H9 (cell line): Measurements from ENCODE around the gene RALGDS. TPM values are rescaled to one million over a fixed set of nuclear protein-coding genes. Genes with fewer than 3 reads are reported as not detected.

Experiments used
- DNase-seq: peaks from one replicate; pipeline ENCODE4 v3.0.0-alpha.2; 2017
- H2AFZ ChIP-seq: one replicate; pipeline ENCODE4 v1.6.1; 2013; ENCODE audit warnings: mild to moderate bottlenecking, low read length, control low read depth, moderate library complexity
- H2AK5ac ChIP-seq: 2 replicates; pipeline ENCODE4 v1.6.1; 2013; ENCODE audit warnings: low read length, control low read depth, mixed read lengths; ENCODE audit not compliant: insufficient read length
- H2BK120ac ChIP-seq: one replicate; pipeline ENCODE4 v1.6.1; 2013; ENCODE audit warnings: low read depth, mild to moderate bottlenecking, low read length, control low read depth, inconsistent platforms; ENCODE audit not compliant: poor library complexity, severe bottlenecking
- H2BK12ac ChIP-seq: 2 replicates; pipeline ENCODE4 v1.6.1; 2013; ENCODE audit warnings: low read length, control low read depth, mixed read lengths, low read depth; ENCODE audit not compliant: insufficient read length
- H2BK15ac ChIP-seq: 2 replicates; pipeline ENCODE4 v1.6.1; 2013; ENCODE audit warnings: low read depth, low read length, control low read depth
- H2BK20ac ChIP-seq: one replicate; pipeline ENCODE4 v1.6.1; 2013; ENCODE audit warnings: low read depth, mild to moderate bottlenecking, low read length, control low read depth, inconsistent platforms; ENCODE audit not compliant: poor library complexity, severe bottlenecking
- H2BK5ac ChIP-seq: 2 replicates; pipeline ENCODE4 v1.6.1; 2013; ENCODE audit warnings: low read length, control low read depth, mixed read lengths; ENCODE audit not compliant: insufficient read length
- H3K14ac ChIP-seq: 2 replicates; pipeline ENCODE4 v1.6.1; 2013; ENCODE audit warnings: low read length, control low read depth; ENCODE audit not compliant: insufficient read depth
- H3K18ac ChIP-seq: 2 replicates; pipeline ENCODE4 v1.6.1; 2013; ENCODE audit warnings: low read depth, mild to moderate bottlenecking, mixed read lengths, low read length, control low read depth; ENCODE audit not compliant: insufficient read length
- H3K23ac ChIP-seq: 2 replicates; pipeline ENCODE4 v1.6.1; 2013; ENCODE audit warnings: low read length, control low read depth, mixed read lengths, low read depth; ENCODE audit not compliant: insufficient read length
- H3K23me2 ChIP-seq: 2 replicates; pipeline ENCODE4 v1.6.1; 2013; ENCODE audit warnings: low read depth, mild to moderate bottlenecking, mixed read lengths, low read length, control low read depth; ENCODE audit not compliant: insufficient read length, poor library complexity, severe bottlenecking
- H3K27ac ChIP-seq: 2 replicates; pipeline ENCODE4 v1.5.1; 2013; ENCODE audit warnings: low read length, control low read depth, mixed read lengths, low read depth; ENCODE audit not compliant: insufficient read length
- H3K27me3 ChIP-seq: 2 replicates; pipeline ENCODE4 v1.6.1; 2013; ENCODE audit warnings: low read length, control low read depth, inconsistent platforms; ENCODE audit not compliant: insufficient read depth
- H3K4ac ChIP-seq: 2 replicates; pipeline ENCODE4 v1.6.1; 2013; ENCODE audit warnings: low read depth, mild to moderate bottlenecking, control low read depth, inconsistent platforms, low read length, moderate library complexity
- H3K4me1 ChIP-seq: 2 replicates; pipeline ENCODE4 v1.6.1; 2013; ENCODE audit warnings: low read length, control low read depth, inconsistent platforms; ENCODE audit not compliant: insufficient read depth
- H3K4me2 ChIP-seq: 2 replicates; pipeline ENCODE4 v1.6.1; 2013; ENCODE audit warnings: low read length, control low read depth, mixed read lengths; ENCODE audit not compliant: insufficient read length, insufficient read depth
- H3K56ac ChIP-seq: 2 replicates; pipeline ENCODE4 v1.6.1; 2013; ENCODE audit warnings: low read depth, mild to moderate bottlenecking, mixed read lengths, low read length, control low read depth; ENCODE audit not compliant: insufficient read length
- H3K79me1 ChIP-seq: 2 replicates; pipeline ENCODE4 v1.6.1; 2013; ENCODE audit warnings: low read depth, mild to moderate bottlenecking, moderate library complexity, low read length, control low read depth, inconsistent platforms; ENCODE audit not compliant: insufficient read depth, poor library complexity, severe bottlenecking
- H3K79me2 ChIP-seq: 2 replicates; pipeline ENCODE4 v1.6.1; 2013; ENCODE audit warnings: low read length, control low read depth, inconsistent platforms; ENCODE audit not compliant: insufficient read depth
- H3K9ac ChIP-seq: 2 replicates; pipeline ENCODE4 v1.6.1; 2013; ENCODE audit warnings: low read length, control low read depth, mixed read lengths; ENCODE audit not compliant: insufficient read length; ENCODE audit errors: extremely low read depth
- H3K9me3 ChIP-seq: one replicate; pipeline ENCODE4 v1.6.1; 2013; ENCODE audit warnings: low read depth, low read length, inconsistent platforms; ENCODE audit not compliant: control insufficient read depth
- H3T11ph ChIP-seq: one replicate; pipeline ENCODE4 v1.6.1; 2013; ENCODE audit warnings: mild to moderate bottlenecking, low read length, control low read depth, inconsistent platforms
- H4K20me1 ChIP-seq: one replicate; pipeline ENCODE4 v1.6.1; 2013; ENCODE audit not compliant: control insufficient read depth, insufficient read length, insufficient read depth
- H4K5ac ChIP-seq: 2 replicates; pipeline ENCODE4 v1.6.1; 2013; ENCODE audit warnings: low read depth, mild to moderate bottlenecking, mixed read lengths, low read length, control low read depth; ENCODE audit not compliant: insufficient read length
- H4K8ac ChIP-seq: replicated peaks from 2 replicates; pipeline ENCODE4 v1.6.1; 2013; ENCODE audit warnings: low read length, control low read depth, mixed read lengths, low read depth; ENCODE audit not compliant: insufficient read length
- H4K91ac ChIP-seq: 2 replicates; pipeline ENCODE4 v1.6.1; 2013; ENCODE audit warnings: low read depth, mild to moderate bottlenecking, moderate library complexity, mixed read lengths, low read length, control low read depth; ENCODE audit not compliant: insufficient read length
- H3K27ac Mint-ChIP-seq, 3 experiments: 2 replicates in 2 of 3; 3 replicates in 1 of 3; pipeline ENCODE4 v1.8.0; 2020 to 2021; ENCODE audit warnings: mixed read lengths in 3 of 3, mild to moderate bottlenecking in 1 of 3, moderate library complexity in 1 of 3
- H3K27me3 Mint-ChIP-seq: 2 replicates; pipeline ENCODE4 v1.8.0; 2021; ENCODE audit warnings: low read depth, mild to moderate bottlenecking, moderate library complexity, mixed read lengths
- H3K36me3 Mint-ChIP-seq, 3 experiments: 2 replicates in 2 of 3; 3 replicates in 1 of 3; pipeline ENCODE4 v1.8.0; 2020 to 2021; ENCODE audit warnings: low read depth in 3 of 3, mixed read lengths in 3 of 3; ENCODE audit not compliant: insufficient read depth in 1 of 3
- H3K4me1 Mint-ChIP-seq, 2 experiments: 2 replicates each; pipeline ENCODE4 v1.8.0; 2020; ENCODE audit warnings: mixed read lengths in 2 of 2
- H3K4me3 Mint-ChIP-seq, 2 experiments: 2 replicates in 1 of 2; 3 replicates in 1 of 2; pipeline ENCODE4 v1.8.0; 2020 to 2021; ENCODE audit warnings: mild to moderate bottlenecking in 2 of 2, mixed read lengths in 2 of 2, moderate library complexity in 1 of 2
- H3K9me3 Mint-ChIP-seq, 2 experiments: 2 replicates in 1 of 2; 3 replicates in 1 of 2; pipeline ENCODE4 v1.8.0; 2020; ENCODE audit warnings: mild to moderate bottlenecking in 2 of 2, mixed read lengths in 2 of 2, moderate library complexity in 1 of 2
- CTCF ChIP-seq: fragments of 200-600 bp; sonication (generic); conservative IDR thresholded peaks from 3 replicates; pipeline ENCODE4 v1.8.0; 2021; ENCODE audit warnings: antibody characterized with exemption, mild to moderate bottlenecking
- WGBS: extraction: QIAGEN DNeasy Blood & Tissue Kit; methylation state at CpG from one replicate; pipeline ENCODE4 v1.1.7; 2013; ENCODE audit warnings: missing lambda C conversion rate, low lambda C conversion rate, mixed read lengths; ENCODE audit not compliant: insufficient read length; ENCODE audit errors: extremely low coverage; 5-methylcytosine and 5-hydroxymethylcytosine counted together
- total RNA-seq: library from RNA; stranded (reverse); gene quantifications from 2 replicates; pipeline ENCODE4 v1.2.1, GENCODE V29; 2021

Gene RALGDS
- total RNA-seq, 1 experiment from 2014 or later = 21.3 TPM

GRCh38 chr9:133134388-133135145 is 13.5 kb upstream of the RALGDS start:
- no peak overlapping the region for H4K5ac ChIP-seq
- no peak overlapping the region for H2BK20ac ChIP-seq
- Mint-ChIP-seq H3K27ac (peak overlapping the region; percentile 53 to 84 (median 72); a peak in 4 of 7 replicates), H3K36me3 (no peaks in the 10 kb centered on the region), H3K4me1 (peaks cover 7 to 20% of the 10 kb centered on the region in 2 experiments; a peak in 3 of 4 replicates), H3K4me3 (no peak overlapping the region), H3K27me3 (peaks cover 3% of the 10 kb centered on the region; the same call in 1 of the 2 replicates), H3K9me3 (no peaks in the 10 kb centered on the region)
- H2AFZ ChIP-seq = no peak overlapping the region
- no peaks in the 10 kb centered on the region for H3K27me3 ChIP-seq
- no peaks in the 10 kb centered on the region for H3K4me1 ChIP-seq
- no peaks in the 10 kb centered on the region for H3K79me1 ChIP-seq
- no peaks in the 10 kb centered on the region for H3K79me2 ChIP-seq
- no peak overlapping the region; the same call in 1 of the 2 replicates for H2BK15ac ChIP-seq
- peak overlapping the region; percentile 53 for H4K91ac ChIP-seq
- H3K9me3 ChIP-seq = no peaks in the 10 kb centered on the region
- no peak for DNase-seq
- peak overlapping the region; percentile 29 for H2BK12ac ChIP-seq
- no peak overlapping the region for H3K27ac ChIP-seq
- H3K23me2 ChIP-seq = peaks cover 3% of the 10 kb centered on the region
- no peak overlapping the region; the same call in 1 of the 2 replicates for H3K14ac ChIP-seq
- H4K8ac ChIP-seq = no peak overlapping the region
- H3K4ac ChIP-seq = no peak overlapping the region; the same call in none of the 2 replicates
- H4K20me1 ChIP-seq = no peaks in the 10 kb centered on the region
- no peak overlapping the region for H2BK120ac ChIP-seq
- no peak overlapping the region for H3K4me2 ChIP-seq
- no CpG with 5 or more reads among the region's 11 CpGs for WGBS
- no peak overlapping the region for H3K9ac ChIP-seq
- no peak overlapping the region for H3T11ph ChIP-seq
- peak overlapping the region; percentile 70 for H3K18ac ChIP-seq
- no peak overlapping the region for H3K23ac ChIP-seq
- TF ChIP-seq CTCF = no peak
- no peak overlapping the region for H2AK5ac ChIP-seq
- H2BK5ac ChIP-seq = peak overlapping the region; percentile 30
- H3K56ac ChIP-seq = no peak overlapping the region
